Erythroblast (primary cell): ENCODE measurements around the gene ZMAT5.

Source experiments
- GATA1 ChIP-seq: IDR thresholded peaks from 2 replicates; pipeline ENCODE4 v1.6.1; 2011; ENCODE audit warnings: low read depth, mild to moderate bottlenecking, control low read depth, low read length, moderate library complexity
- POLR2A ChIP-seq: IDR thresholded peaks from 2 replicates; pipeline ENCODE4 v1.6.1; 2011; ENCODE audit warnings: mild to moderate bottlenecking, low read length

GRCh38 chr22:29748248-29748893 lies 18.4 kb downstream of the ZMAT5 start:
- TF ChIP-seq POLR2A (no peak), GATA1 (no peak)
